C4-2B (cell line): ENCODE data around the gene PARD3B.
A peak's percentile ranks its signal among the peaks of the same experiment; 100 is the strongest.

ENCODE experiments used
- H3K27ac ChIP-seq: fragments of 450-650 bp; 2 replicates; pipeline ENCODE4 v1.5.1; 2017
- CTCF ChIP-seq: fragments of 450-650 bp; conservative IDR thresholded peaks from 2 replicates; pipeline ENCODE4 v1.5.1; 2017; ENCODE audit warnings: mild to moderate bottlenecking
- ZFX ChIP-seq: fragments of 450-650 bp; IDR thresholded peaks from 2 replicates; pipeline ENCODE4 v1.6.1; 2017

Gene PARD3B

DNA sequence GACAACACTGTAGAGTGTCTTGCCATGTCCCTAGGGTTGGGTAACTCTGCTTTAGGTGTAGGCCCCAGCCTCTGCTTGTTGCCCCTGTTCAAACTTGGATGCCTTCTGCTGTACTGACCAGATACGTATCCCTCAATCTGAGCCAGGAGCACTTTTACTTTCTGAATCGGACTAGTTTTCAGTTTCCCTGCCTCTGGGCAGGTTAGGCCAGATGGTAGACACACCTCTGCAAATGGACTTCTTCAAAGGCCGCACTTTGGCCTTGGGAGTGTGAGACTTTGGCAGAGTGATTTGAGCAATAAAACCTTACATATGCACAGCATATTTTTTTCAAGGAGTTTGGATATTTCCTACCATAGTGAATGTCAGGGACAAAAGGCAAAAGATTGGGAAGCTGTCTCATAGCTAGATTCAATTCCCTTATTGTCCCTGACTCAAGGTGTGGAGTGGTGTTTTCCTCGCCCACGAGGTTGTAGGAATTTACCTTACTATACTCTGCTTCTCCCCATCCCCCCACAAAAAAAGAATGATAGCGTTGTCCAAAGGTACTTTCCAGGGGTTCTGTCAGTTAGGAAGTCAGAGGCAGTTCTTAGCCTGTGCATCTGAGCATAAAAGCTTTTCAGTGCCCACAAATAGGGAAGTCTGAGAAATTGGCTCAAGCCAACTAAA lies 15.3 kb upstream of the PARD3B start:
- TF ChIP-seq CTCF (no peak), ZFX (no peak)
- H3K27ac ChIP-seq = no peak overlapping the region

- H3K27ac ChIP-seq = no peak overlapping the region
- no peak for TF ChIP-seq CTCF
- no peak for TF ChIP-seq ZFX
These were observed 14.8 kb upstream of the PARD3B start for GRCh38 chr2:204530464-204530805.

- TF ChIP-seq ZFX = no peak
- no peak for TF ChIP-seq CTCF
These were observed 11.5 kb upstream of the PARD3B start for GRCh38 chr2:204533629-204534370.

GRCh38 chr2:204535356-204535755 lies 9.9 kb upstream of the PARD3B start:
- TF ChIP-seq ZFX (no peak), CTCF (no peak)
- H3K27ac ChIP-seq = no peak overlapping the region; the same call in 1 of the 2 replicates

More at GRCh38 chr2:204533629-204534370, 11.5 kb upstream of the PARD3B start:
- peak overlapping the region; percentile 79 for H3K27ac ChIP-seq

- no peak for TF ChIP-seq ZFX
- TF ChIP-seq CTCF = no peak
These were observed 9.5 kb upstream of the PARD3B start for GRCh38 chr2:204535764-204536163.

GRCh38 chr2:204538182-204539018 lies 6.9 kb upstream of the PARD3B start:
- TF ChIP-seq CTCF (no peak), ZFX (no peak)
- no peak overlapping the region for H3K27ac ChIP-seq

More at GRCh38 chr2:204535764-204536163, 9.5 kb upstream of the PARD3B start:
- no peak overlapping the region; the same call in 1 of the 2 replicates for H3K27ac ChIP-seq

GRCh38 chr2:204539019-204539385 lies 6.3 kb upstream of the PARD3B start:
- TF ChIP-seq CTCF (no peak), ZFX (no peak)
- H3K27ac ChIP-seq = no peak overlapping the region
